ENCODE measurements around the gene KRT71. TPM values are rescaled to one million over a fixed set of nuclear protein-coding genes. Genes with fewer than 3 reads are reported as not detected.

KRT71 gene
- total RNA-seq, 1 experiment from 2014 or later: not detected

- H3K36me3 Mint-ChIP-seq (ENCODE audit: insufficient read depth, unreplicated experiment): no peaks in the 10 kb centered on the region
- peaks cover 31% of the 10 kb centered on the region for H3K27me3 Mint-ChIP-seq (ENCODE audit: unreplicated experiment)
- no peak within 1 kb of the TSS for H3K27ac Mint-ChIP-seq (ENCODE audit: unreplicated experiment)
- DNase-seq: no peak
- CTCF ChIA-PET: interaction anchor here (1.4 kb wide), 1 partner anchor 13 kb away, joined by 4 read pairs; no protein-coding TSS in a partner anchor
- intact Hi-C loops (cut with micrococcal nuclease; ENCODE audit: unreplicated experiment): no loop called here
- TF ChIP-seq CTCF (IDR thresholded peaks at IDR 0.05; ENCODE audit: unreplicated experiment): no peak
- peaks cover 12% of the 10 kb centered on the region for H3K4me1 Mint-ChIP-seq (ENCODE audit: low read depth, unreplicated experiment)
- no peak within 1 kb of the TSS for H3K4me3 Mint-ChIP-seq (ENCODE audit: low read depth, unreplicated experiment)
- H3K9me3 Mint-ChIP-seq (ENCODE audit: low read depth, unreplicated experiment): no peaks in the 10 kb centered on the region
- BruUV-seq (replicated peaks): no TSS peak
Measured at GRCh38 chr12:52519826-52520662, 32.9 kb downstream of the KRT71 start, which contains the start of gene KRT5. KRT5 (minus strand) TSS chr12:52520394; CDS start chr12:52520296, 98 bp downstream.

DNA sequence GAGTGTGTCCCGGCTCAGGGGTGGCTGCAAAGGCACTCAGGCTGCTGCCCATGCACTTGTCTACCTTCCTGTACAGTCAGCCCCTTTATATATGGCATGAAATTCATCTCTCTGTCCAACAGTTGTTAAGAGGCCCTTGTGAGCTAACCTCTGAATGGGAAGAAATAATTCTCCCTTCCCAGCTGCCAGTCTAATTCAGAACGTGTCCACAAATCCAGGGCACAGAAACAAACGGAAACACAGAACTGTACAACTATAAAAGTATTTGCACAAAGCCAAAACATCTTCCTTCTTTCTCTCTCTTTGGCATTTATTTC, 33.6 kb downstream of the KRT71 start:
- H3K27me3 Mint-ChIP-seq (ENCODE audit: unreplicated experiment): peaks cover 38% of the 10 kb centered on the region
- no peak overlapping the region for H3K4me3 Mint-ChIP-seq (ENCODE audit: low read depth, unreplicated experiment)
- H3K4me1 Mint-ChIP-seq (ENCODE audit: low read depth, unreplicated experiment): peaks cover 12% of the 10 kb centered on the region
- H3K9me3 Mint-ChIP-seq (ENCODE audit: low read depth, unreplicated experiment): no peaks in the 10 kb centered on the region
- H3K27ac Mint-ChIP-seq (ENCODE audit: unreplicated experiment): no peak overlapping the region
- TF ChIP-seq CTCF (IDR thresholded peaks at IDR 0.05; ENCODE audit: unreplicated experiment): no peak
- intact Hi-C loops (cut with micrococcal nuclease; ENCODE audit: unreplicated experiment): no loop called here
- H3K36me3 Mint-ChIP-seq (ENCODE audit: insufficient read depth, unreplicated experiment): no peaks in the 10 kb centered on the region
- BruUV-seq (replicated peaks): no TSS peak
- CTCF ChIA-PET: no interaction called here
- no peak for DNase-seq

DNA sequence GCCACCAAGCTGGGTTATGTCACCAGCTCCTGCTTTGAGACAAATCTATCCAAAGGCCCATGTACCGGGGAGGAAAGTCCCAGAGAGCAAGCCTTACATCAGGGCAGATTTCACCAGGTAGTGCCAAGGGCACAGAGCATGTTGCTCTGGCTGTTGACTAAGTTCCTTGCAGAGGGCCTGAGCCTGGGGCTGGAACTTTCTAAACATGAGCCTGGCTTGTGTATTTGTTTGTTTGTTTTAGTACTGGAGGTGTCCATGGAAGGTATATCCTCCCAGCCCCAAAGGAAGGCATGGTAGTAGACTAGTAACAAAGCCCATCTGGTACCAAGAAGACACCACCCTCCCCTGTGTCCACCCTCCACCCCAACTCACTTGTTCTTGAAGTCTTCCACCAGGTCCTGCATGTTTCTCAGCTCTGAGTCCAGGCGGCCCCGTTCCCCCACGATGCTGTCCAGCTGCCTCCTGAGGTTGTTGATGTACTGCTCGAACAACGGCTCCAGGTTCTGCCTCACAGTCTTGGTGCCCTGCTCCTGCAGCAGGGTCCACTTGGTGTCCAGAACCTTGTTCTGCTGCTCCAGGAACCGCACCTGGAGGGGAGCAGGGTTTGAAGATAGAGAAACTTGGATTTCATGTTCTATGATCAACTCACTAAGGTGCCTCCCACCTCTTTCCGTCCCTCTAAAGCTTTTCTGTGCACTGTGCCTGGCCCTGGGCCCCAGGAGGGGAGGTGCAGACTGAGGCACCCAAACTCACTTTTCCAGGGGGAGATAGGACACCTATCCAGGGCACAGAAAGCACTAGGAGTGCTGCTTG, 34.2 kb downstream of the KRT71 start:
- CTCF ChIA-PET: no interaction called here
- TF ChIP-seq CTCF (IDR thresholded peaks at IDR 0.05; ENCODE audit: unreplicated experiment): no peak
- Mint-ChIP-seq H3K36me3 (ENCODE audit: insufficient read depth, unreplicated experiment) (no peaks in the 10 kb centered on the region), H3K4me1 (ENCODE audit: low read depth, unreplicated experiment) (peaks cover 12% of the 10 kb centered on the region), H3K27ac (ENCODE audit: unreplicated experiment) (no peak overlapping the region), H3K9me3 (ENCODE audit: low read depth, unreplicated experiment) (no peaks in the 10 kb centered on the region), H3K27me3 (ENCODE audit: unreplicated experiment) (peaks cover 43% of the 10 kb centered on the region), H3K4me3 (ENCODE audit: low read depth, unreplicated experiment) (no peak overlapping the region)
- BruUV-seq (replicated peaks): no TSS peak
- intact Hi-C loops (cut with micrococcal nuclease; ENCODE audit: unreplicated experiment): no loop called here
- DNase-seq: no peak

- no peak overlapping the region for H3K4me3 Mint-ChIP-seq (ENCODE audit: low read depth, unreplicated experiment)
- no peak overlapping the region for H3K27ac Mint-ChIP-seq (ENCODE audit: unreplicated experiment)
- DNase-seq: no peak
- intact Hi-C loops (cut with micrococcal nuclease; ENCODE audit: unreplicated experiment): no loop called here
- no TSS peak for BruUV-seq (replicated peaks)
- CTCF ChIA-PET: no interaction called here
- no peaks in the 10 kb centered on the region for H3K36me3 Mint-ChIP-seq (ENCODE audit: insufficient read depth, unreplicated experiment)
- peaks cover 11% of the 10 kb centered on the region for H3K4me1 Mint-ChIP-seq (ENCODE audit: low read depth, unreplicated experiment)
- no peak for TF ChIP-seq CTCF (IDR thresholded peaks at IDR 0.05; ENCODE audit: unreplicated experiment)
- H3K27me3 Mint-ChIP-seq (ENCODE audit: unreplicated experiment): peaks cover 45% of the 10 kb centered on the region
- H3K9me3 Mint-ChIP-seq (ENCODE audit: low read depth, unreplicated experiment): no peaks in the 10 kb centered on the region
Measured at GRCh38 chr12:52517888-52518287, 35.1 kb downstream of the KRT71 start.
